Left cardiac atrium (tissue), 4 donors: ENCODE measurements around the gene RASGEF1B. TPM values are rescaled to one million over a fixed set of nuclear protein-coding genes. Genes with fewer than 3 reads are reported as not detected.

Experiments
- ATAC-seq, 2 donors: fragments of 200-7000 bp; cut with Tn5 transposase; one replicate each; pipeline ENCODE4 v1.9.1; 2020; ENCODE audit warnings: mild to moderate bottlenecking in 2 of 2, moderate library complexity in 2 of 2
- DNase-seq: peaks from one replicate; pipeline ENCODE4 v3.0.0-alpha.2; 2020
- intact Hi-C, 2 donors: fragments of 100-400 bp; cut with DNase I; formaldehyde crosslinking; loops; one replicate each; pipeline versions ENCODE4 v1.14.1 to v1.15.1; 2022 to 2023
- long read RNA-seq: library from polyadenylated mRNA; unstranded; transcript quantifications from one replicate; pipeline ENCODE4 v2.0.0, GENCODE V29; 2021
- total RNA-seq, 2 donors: library from RNA; stranded (reverse); fragmentation: NEBNext Ultra II Directional; extraction: Animal tissue kit (Norgen Biotek cat#: 25700); gene quantifications; one replicate each; pipeline ENCODE4 v1.2.1, GENCODE V29; 2021
- donor health status: DM: no; HTN: yes; CAD: no.
- donor health status: DM: no; HTN: yes; CAD: no; lungs with severe emphysema.
- donor health status: DM: yes; HTN: yes; CAD: no.
- donor health status: Dilated cardiomyopathy.

RASGEF1B gene
- total RNA-seq: 1 to 10 TPM; 6.8 to 7.8 TPM
- long read RNA-seq, partial matches to known transcripts: 1 of 1 reads
- long read RNA-seq, other reads (novel, unspliced or antisense): 0 of 1 reads

GRCh38 chr4:81471588-81472280 is at the start of gene RASGEF1B:
Gene RASGEF1B, minus strand, starts transcription at chr4:81471907. Its CDS starts 12,399 bp downstream, at chr4:81459508.
- intact Hi-C loops: no loop called here
- DNase-seq: peak; percentile 93

DNA sequence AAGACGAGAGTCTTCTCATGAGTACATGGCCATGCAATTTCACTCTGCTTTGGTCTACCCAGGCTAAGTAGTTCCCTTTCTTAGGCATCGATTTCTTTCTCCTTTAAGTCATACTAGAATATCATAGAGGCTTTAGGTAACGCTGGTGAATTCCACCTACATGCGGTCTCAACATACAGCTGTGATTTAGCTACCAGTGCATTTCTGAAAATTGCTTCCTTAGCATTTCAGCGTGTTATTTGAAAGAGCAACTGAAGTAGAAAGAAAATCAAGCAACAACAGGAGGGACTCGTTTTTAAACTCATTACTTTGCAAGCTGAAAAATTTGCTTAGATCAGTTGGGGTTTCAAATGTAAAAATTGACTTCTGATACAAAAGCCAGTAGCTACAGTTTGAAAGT is 48.1 kb upstream of the RASGEF1B start:
- ATAC-seq (no peak), DNase-seq (no peak)
- intact Hi-C loops: no loop called here

More at GRCh38 chr4:81471588-81472280, at the start of gene RASGEF1B:
- peak; percentile 98 to 99 for ATAC-seq

DNA sequence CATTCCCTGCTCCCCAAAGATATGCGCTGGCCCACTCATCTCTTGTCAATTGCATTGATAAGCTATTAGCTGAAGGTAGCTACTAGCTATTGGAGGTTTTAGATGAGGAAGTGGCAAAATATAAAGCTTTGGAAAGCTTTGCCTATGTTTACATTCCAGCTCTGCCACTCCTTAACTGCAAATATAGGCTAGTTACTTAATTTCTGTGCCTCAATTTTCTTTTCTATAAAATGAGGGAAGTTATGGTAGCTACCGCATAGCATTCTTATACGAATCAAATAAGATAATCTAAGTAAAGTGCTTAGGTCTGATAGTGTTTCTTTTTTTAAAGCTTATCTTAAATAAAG is 47.7 kb upstream of the RASGEF1B start:
- no peak for ATAC-seq
- intact Hi-C loops: no loop called here
- DNase-seq: no peak

DNA sequence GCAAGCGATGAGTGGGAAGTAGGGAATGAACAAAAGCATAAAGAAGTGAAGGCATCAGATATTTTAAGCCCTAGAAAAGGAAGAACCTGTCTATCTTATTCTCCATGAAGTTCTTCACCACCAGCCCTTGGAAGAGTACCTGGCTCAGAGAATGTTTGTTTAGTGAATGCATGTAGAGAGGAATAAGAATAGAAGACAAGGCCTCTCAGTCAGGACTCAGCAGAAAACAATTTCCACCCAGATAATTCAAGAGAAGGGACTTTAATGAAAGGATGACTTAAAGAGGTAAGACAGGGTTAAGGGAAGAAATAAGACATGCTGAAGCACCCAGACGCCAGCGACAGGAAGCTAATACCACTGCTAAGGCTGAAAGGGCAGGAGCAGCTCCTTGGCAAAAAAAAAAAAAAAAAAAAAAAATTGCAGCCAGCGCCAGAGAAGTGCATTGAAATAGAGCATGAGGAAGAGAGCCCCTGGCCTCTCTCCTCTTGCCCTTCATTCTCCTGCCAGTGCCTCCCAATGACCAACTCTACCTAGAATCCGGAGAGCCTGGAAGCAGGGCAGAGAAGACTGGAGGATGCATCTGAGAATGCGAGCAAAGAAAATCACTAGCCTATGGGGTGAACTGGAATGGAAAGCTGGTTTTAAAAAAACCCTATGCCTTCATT is 47.2 kb upstream of the RASGEF1B start:
- DNase-seq (no peak), ATAC-seq (no peak)
- intact Hi-C loops: no loop called here

GRCh38 chr4:81516241-81516640 is 44.5 kb upstream of the RASGEF1B start:
- intact Hi-C loops: no loop called here
- ATAC-seq: no peak
- no peak for DNase-seq

DNA sequence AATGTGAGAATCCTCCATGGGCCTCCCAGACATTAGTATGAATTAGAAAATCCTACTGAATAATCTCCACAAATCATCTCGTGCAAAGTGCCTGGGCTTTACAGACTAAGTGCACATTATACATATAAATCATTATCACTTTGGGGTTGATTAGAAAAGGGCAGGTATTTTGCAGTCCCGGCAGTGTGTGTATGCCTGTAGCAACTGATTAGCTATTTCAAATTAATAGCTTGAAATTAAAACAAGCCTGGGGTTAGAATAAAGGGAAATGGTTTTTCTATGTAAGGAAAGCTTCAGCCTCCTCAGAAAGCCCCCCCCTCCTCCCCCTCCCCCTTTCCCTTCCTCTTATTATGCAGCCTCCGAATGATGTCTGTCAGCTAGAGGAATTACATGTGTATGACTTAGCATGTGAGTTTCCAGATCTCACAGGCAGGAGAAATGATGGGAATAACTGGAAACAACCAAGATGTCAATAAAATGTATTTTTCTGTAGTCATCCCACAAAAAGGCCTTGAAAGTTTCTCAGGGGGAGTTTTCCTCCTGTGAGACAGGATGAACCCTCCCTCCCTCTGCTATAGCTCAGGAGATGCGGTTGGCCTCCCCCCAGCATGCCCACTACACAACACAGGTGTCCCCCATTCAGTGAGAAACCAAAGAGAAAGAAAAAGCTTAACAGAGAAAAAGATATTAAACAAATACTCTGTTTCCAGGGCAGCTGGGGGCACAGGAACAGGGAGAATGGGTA is 41.2 kb upstream of the RASGEF1B start:
- ATAC-seq (no peak), DNase-seq (no peak)
- intact Hi-C loops: no loop called here

DNA sequence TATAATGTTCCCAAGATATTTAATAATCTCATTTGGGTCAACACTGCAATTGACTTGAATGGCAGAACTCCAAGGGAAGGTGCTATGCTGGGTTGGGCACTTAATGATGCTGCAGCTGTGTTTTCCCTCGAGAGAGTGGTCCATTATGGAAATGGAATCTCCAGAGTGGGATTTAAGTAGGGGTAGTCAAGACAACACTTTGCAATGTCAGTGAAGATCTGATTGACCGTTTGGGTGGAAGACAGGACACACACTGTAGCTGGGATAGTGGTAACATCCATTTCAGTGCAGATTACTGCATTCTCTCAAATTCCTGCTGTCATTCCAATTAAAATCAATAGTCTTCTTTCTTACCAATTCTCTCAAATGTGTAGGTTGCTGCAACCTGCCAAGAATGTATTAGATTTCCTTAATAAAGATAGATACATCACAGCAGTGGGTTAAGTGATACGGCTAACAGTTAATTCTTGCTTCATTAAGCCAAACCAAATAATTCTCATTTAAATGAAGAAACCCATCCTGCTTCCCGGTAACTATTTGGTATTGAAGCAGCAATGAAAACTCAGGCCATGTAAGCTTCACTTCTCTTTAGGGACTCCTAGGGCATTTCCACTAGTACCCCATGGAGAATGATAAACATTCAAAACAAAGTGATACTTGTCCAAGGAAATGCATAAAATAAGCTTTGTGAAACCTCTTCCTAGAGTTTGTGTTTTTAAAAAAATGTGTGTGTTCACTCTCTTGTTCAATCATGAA is 40.5 kb upstream of the RASGEF1B start:
- no peak for ATAC-seq
- DNase-seq: no peak
- intact Hi-C loops: no loop called here

GRCh38 chr4:81510643-81511178 is 39.0 kb upstream of the RASGEF1B start:
- DNase-seq (no peak), ATAC-seq (no peak)
- intact Hi-C loops: no loop called here

DNA sequence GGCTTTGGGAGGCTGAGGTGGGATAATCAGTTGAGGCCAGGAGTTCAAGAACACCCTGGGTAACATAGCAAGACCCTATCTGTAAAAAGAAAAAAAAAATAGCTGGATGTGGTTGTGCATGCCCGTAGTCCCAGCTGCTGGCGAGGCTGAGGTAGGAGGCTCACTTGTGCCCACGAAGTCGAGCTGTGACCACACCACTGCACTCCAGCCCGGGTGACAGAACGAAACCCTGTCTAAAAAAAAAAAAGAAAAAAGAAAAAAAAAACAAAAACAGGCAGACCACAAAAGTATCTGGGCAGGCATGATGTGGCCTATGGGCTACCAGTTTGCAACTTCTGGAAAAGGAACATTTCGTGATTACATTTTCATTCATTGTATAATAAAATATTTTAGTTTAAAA is 38.1 kb upstream of the RASGEF1B start:
- intact Hi-C loops: no loop called here
- DNase-seq (no peak), ATAC-seq (no peak)

GRCh38 chr4:81509191-81509590 is 37.5 kb upstream of the RASGEF1B start:
- intact Hi-C loops: no loop called here
- ATAC-seq (no peak), DNase-seq (no peak)

GRCh38 chr4:81508411-81509185 is 36.9 kb upstream of the RASGEF1B start:
- intact Hi-C loops: no loop called here
- no peak for DNase-seq
- ATAC-seq: peak in 1 of 2 donors; percentile 23

DNA sequence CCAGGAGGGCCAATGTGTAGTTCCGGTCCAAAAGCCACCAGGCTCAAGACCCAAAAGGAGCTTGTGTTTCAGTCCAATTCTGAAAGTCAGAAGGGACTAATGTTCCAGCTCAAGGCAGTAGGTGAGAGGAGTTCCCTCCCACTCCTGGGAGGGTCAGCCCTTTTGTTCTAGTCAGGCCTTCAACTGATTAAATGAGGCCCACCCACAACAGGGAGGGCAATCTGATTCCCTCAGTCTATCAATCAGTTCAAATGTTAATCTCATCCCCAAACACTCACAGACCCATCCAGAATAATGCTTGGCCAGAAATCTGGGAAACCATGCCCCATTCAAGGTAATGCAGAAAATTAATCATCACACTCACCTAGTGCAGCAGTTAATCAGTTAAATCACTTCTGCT is 35.8 kb upstream of the RASGEF1B start:
- no peak for ATAC-seq
- no peak for DNase-seq
- intact Hi-C loops: no loop called here

DNA sequence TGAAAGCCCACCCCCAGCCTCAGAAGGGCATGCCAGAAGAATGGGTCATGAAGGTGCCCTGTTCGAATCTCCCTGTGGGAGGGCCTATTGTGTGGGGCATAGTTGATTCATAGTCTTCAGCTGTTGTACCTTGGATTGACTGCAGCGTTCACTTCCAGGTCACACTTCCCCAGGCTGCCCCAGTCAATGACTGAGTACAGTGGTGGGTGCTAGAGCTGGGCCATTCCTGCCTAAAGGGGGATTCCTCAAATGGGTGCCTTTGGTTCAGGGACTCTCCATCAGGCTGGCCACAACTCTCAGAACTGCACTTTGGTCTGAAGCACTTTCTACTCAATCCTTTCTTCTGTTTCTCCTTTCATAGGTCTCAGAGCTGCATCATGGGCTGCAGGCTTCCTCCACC is 35.0 kb upstream of the RASGEF1B start:
- ATAC-seq: no peak
- intact Hi-C loops: no loop called here

GRCh38 chr4:81505726-81506125 is 34.0 kb upstream of the RASGEF1B start:
- DNase-seq: no peak
- ATAC-seq: no peak
- intact Hi-C loops: no loop called here

More for the DNA sequence above, 35.0 kb upstream of the RASGEF1B start:
- DNase-seq: no peak

- ATAC-seq (peak; percentile 67 to 87), DNase-seq (peak; percentile 74)
- intact Hi-C loops: no loop called here
Observed at GRCh38 chr4:81505004-81505598, 33.4 kb upstream of the RASGEF1B start.

GRCh38 chr4:81504112-81505003 is 32.7 kb upstream of the RASGEF1B start:
- intact Hi-C loops: no loop called here
- ATAC-seq (peak in 1 of 2 donors; percentile 53), DNase-seq (no peak)

GRCh38 chr4:81503586-81503985 is 31.9 kb upstream of the RASGEF1B start:
- DNase-seq (no peak), ATAC-seq (no peak)
- intact Hi-C loops: no loop called here
